GM21526 (cell line): Measurements from ENCODE around the gene PANK3.
"Not testable (repeated sequence)": the region's sequence is repeated elsewhere in the genome, so short reads cannot be mapped to it uniquely, and the experiment has no call there.

Experiments used
- ATAC-seq: cut with Tn5 transposase; IDR thresholded peaks from one replicate; pipeline ENCODE4 v1.9.1; 2021; ENCODE audit warnings: moderate library complexity; ENCODE audit not compliant: unreplicated experiment, low FRiP score

Gene PANK3

DNA sequence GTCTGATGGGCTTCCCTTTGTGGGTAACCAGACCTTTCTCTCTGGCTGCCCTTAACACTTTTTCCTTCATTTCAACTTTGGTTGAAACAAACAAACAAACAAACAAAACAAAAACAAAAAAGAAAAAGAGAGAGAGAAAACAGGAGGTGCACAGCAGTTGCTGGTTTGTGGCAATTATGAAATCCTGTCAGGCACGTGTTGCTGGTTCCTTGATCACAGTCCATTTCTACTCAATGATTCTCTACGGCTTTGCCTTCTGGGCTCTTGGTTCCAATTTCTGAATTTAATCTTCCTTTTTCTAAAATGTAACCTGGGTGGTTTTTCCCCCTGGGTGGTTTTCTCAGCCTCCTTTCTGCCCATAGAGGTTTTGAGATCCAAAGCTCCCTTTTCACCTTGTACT is 17.8 kb upstream of the PANK3 start:
- ATAC-seq, result no peak

GRCh38 chr5:168596122-168596521 is 17.0 kb upstream of the PANK3 start:
- not testable (repeated sequence) for ATAC-seq

- ATAC-seq, result no peak
Observed at GRCh38 chr5:168592014-168592368, 12.8 kb upstream of the PANK3 start.

GRCh38 chr5:168591302-168592013 is 12.3 kb upstream of the PANK3 start:
- no peak for ATAC-seq

DNA sequence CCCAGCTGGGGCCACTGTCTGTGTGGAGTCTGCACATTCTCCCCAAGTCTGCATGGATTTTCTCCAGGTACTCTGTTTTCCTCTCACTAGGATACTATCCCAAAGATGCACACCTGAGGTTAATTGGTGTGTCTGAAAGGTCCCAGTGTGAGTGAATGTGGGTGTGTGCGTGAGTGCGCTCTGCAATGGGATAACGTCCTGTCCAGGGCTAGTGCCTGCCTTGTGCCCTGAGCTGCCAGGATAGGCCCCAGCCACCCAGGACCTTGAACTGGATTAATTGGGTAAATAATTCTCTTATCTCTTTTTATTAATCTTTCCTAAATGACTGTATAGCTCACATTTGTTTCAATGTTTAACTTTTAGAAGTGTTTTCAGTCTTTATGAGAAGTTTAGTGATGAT is 11.5 kb upstream of the PANK3 start:
- no peak for ATAC-seq

DNA sequence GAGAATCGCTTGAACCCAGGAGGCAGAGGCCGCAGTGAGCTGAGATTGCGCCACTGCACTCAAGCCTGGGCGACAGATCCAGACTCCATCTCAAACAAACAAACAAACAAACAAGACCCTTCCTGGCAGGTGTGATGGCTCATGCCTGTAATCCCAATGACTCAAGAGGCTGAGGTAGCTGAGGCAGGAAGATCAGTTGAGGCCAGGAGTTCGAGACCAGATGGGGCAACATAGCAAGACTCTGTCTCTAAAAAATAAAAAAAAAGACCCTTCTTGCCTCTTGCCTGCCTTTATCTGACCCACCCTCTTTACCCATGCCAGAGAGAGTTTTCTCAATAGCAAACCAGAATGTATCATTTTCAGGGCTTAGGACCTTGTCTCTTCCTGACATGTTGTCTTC is 8.8 kb upstream of the PANK3 start:
- no peak for ATAC-seq

- ATAC-seq, result no peak
Observed at GRCh38 chr5:168585119-168585856, 6.1 kb upstream of the PANK3 start.

DNA sequence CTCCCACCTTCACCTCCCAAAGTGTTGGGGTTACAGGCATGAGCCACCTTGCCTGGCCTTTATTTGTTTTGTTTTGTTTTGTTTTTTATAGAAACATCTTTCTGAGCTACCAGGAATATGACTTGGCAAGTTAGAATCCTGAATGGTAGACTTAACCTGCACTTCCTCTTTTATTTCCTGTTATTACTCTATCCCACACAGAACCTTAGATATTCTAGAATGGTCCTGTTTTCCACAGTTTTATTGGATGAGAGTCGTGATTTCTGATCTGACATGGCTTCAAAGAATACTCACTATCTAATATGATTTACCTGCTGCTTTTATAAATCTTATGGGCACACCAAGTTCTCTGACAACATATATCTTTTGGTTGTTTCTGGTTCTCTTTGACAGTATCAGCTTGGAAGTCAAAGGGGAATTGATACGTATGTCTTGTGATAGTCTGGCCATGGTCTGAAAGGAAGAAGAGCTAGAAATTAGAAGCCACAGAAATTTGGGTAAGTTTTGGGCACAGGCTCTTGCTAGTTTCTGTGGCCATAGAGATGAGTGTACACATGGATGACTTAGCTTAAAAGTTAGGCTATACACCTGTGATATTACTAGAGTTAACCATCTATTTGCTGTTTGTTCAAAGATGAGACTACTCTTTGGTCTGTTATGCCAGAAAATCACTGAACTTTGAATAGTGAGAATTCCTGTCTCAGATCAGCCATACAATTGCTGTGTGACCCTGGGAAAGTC is 4.7 kb upstream of the PANK3 start:
- no peak for ATAC-seq

DNA sequence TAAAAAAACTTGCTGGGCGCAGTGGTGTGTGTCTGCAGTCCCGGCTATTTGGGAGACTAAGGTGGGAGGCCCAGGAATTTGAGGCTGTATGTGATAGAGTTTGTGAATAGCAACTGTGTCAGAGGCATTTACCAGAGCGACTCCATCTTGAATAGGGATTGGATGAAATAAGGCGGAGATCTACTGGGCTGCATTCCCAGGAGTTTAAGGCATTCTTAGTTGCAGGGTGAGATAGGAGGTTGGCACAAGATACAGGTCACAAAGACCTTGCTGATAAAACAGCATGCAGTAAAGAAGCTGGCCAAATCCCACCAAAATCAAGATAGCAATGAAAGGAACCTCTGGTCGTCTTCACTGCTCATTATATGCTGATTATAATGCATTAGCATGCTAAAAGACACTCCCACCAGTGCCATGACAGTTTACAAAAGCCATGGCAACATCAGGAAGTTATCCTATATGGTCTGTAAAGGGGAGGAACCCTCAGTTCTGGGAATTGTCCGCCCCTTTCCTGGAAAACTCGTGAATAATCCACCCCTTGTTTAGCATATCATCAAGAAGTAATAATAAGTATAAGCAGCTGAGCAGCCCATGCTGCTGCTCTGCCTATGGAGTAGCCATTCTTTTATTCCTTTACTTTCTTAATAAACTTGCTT is 1.8 kb upstream of the PANK3 start:
- not testable (repeated sequence) for ATAC-seq

DNA sequence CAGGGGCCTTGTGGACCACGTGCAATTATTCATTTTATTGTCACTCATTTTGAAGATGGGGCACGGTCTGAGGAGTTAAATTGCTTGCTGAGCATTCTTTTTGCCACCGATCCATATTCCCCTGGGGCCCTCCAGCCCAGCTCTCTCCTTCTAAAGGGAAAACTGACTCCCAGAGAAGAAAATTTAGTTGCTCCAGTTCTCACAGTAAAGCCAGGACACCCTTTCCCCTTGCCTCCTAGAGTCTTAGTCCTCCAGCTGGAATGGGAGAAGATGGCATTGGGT is 1.0 kb upstream of the PANK3 start:
- no peak for ATAC-seq

DNA sequence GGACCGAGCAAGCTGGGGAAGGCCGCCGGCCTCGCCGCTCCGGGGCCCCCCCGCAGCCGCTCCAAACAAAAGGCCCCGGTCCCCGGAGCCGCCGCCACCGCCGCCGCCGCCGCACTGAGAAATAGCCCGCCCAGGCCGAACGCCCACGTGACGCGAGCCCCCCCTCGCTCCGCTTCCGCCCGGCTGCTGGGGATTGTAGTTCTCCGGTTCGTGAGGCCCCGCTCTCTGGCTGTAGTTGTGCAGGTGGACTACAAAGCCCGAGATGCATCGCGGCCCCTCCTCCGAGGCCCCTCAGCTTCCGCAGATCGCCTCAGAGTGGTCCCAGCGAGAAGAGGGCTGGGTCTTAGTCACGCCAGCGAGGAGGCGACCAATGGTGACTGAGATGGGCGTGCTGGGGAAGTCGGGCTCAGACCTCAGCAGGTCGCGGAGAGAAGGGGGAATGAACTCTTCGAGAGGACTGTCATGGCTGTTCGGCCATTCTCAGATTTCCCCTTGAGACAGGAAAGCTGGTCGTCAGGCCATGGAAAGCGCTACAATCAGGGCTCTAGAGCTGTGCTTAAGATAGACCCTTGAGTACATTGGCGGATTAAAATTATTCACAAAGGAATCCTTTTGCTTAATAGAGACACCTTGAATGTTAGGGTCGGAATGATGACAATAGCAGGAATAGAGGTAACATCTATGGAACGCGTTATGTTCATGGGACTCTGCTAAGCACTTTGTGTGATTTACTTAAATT is 489 bp upstream of the PANK3 start:
- ATAC-seq, result peak; percentile 94

DNA sequence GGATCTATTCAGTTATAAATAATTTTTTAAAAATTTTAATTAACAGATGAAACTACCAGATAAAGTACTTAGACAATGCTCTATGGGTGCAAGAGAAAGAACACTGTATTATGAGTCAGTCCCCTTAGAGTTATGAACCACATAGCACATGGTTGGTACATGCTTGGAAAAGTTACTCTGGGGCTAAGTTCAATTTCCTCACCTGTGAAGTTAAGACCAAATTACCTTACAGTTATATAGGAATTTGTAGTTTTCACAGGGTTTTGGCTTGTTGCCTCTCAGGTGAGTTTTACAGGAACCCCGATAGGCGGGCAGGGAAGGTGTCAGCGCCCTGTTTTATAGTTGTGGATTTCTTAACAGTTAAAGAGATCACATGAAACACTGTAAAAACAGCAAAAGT is 1.2 kb downstream of the PANK3 start:
- ATAC-seq, result no peak

GRCh38 chr5:168575391-168576372 is 3.5 kb downstream of the PANK3 start:
- no peak for ATAC-seq

DNA sequence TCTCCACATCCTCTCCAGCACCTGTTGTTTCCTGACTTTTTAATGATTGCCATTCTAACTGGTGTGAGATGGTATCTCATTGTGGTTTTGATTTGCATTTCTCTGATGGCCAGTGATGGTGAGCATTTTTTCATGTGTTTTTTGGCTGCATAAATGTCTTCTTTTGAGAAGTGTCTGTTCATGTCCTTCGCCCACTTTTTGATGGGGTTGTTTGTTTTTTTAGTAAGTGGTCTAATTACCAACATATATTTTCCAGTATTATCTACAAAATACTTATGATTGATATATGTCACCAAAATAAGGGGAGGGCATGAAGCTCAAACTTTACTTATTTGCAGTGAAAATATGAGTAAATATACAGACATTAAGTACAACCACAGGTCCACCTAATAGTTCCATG is 5.0 kb downstream of the PANK3 start:
- not testable (repeated sequence) for ATAC-seq

GRCh38 chr5:168573663-168574062 is 5.5 kb downstream of the PANK3 start:
- not testable (repeated sequence) for ATAC-seq

GRCh38 chr5:168570490-168571328 is 8.5 kb downstream of the PANK3 start:
- ATAC-seq, result no peak

GRCh38 chr5:168568738-168569137 is 10.4 kb downstream of the PANK3 start:
- ATAC-seq, result no peak

DNA sequence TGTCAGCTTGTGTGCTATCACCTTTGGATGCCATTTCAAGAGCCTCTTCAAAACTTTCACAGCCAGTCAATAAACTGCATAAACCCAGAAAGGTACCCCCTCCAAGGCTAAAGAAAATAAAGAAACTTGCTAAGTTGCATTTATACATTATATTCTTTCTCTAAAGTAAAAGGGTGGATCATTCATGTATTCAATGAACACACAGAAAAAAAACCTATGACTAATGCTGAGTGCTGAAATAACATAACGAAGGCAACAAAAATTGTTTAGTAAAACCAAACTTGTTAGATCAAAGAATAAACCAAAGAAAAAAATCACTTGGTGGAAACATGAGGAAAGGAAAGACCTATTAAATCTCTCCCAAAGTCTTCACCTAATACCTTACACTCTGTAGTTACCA is 15.2 kb downstream of the PANK3 start:
- no peak for ATAC-seq

DNA sequence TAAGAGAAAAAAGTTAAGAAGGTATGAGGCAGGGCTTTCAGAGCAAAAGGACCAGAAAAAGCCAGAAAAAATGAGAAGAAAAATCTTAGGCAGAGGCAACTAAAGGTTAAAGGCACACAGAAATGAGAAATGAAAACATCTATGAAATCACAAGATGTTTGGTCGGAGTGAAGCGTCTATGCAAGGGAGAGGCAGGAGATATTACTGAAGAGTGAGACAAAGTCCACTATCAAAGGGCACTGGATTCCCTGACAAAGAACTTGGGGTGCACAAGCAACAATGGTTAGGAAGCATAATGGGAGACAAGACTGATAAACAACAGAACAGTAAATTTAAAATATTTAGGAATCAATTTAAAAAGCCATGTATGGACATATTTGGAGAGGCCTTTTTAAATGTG is 16.9 kb downstream of the PANK3 start:
- no peak for ATAC-seq
